ENCODE measurements around the gene KCNIP1.

The KCNIP1 gene

GRCh38 chr5:170513856-170514525 lies 10.2 kb downstream of the KCNIP1 start:
- Histone ChIP-seq H3K27me3 (ENCODE audit: insufficient read depth, low read length) (no peaks in the 10 kb centered on the region; the same call in 1 of the 2 replicates), H2AFZ (ENCODE audit: low read length) (no peak overlapping the region), H3K9ac (ENCODE audit: low read length) (no peak overlapping the region), H3K79me2 (ENCODE audit: insufficient read depth, low read length) (no peaks in the 10 kb centered on the region), H3K36me3 (ENCODE audit: insufficient read depth, low read length) (no peaks in the 10 kb centered on the region), H3K9me2 (ENCODE audit: low read depth, low read length) (no peaks in the 10 kb centered on the region), H3K4me2 (ENCODE audit: low read length) (no peak overlapping the region), H3F3A (ENCODE audit: insufficient read depth, low read length) (no peaks in the 10 kb centered on the region), H4K20me1 (ENCODE audit: insufficient read depth, low read length) (no peaks in the 10 kb centered on the region), H3K4me3 (ENCODE audit: low read depth, low read length, poor library complexity, severe bottlenecking) (no peak overlapping the region), H3K27ac (ENCODE audit: low read depth, low read length, poor library complexity, severe bottlenecking) (no peak overlapping the region), H3K9me3 (ENCODE audit: low read length) (no peaks in the 10 kb centered on the region), H3K4me1 (ENCODE audit: insufficient read depth, low read length, severe bottlenecking) (no peaks in the 10 kb centered on the region)
- TF ChIP-seq CTCF (IDR thresholded peaks at IDR 0.05; ENCODE audit: low read length) (no peak), EZH2 (IDR thresholded peaks at IDR 0.05; ENCODE audit: borderline replicate concordance, low read length) (no peak)

GRCh38 chr5:170517411-170517810 lies 13.6 kb downstream of the KCNIP1 start:
- no peak for TF ChIP-seq CTCF (IDR thresholded peaks at IDR 0.05; ENCODE audit: low read length)

GRCh38 chr5:170518277-170518676 lies 14.5 kb downstream of the KCNIP1 start:
- H3K4me2 ChIP-seq (ENCODE audit: low read length), result no peak overlapping the region
- H3K27me3 ChIP-seq (ENCODE audit: insufficient read depth, low read length), result no peaks in the 10 kb centered on the region; the same call in 1 of the 2 replicates
- no peak overlapping the region for H3K4me3 ChIP-seq (ENCODE audit: low read depth, low read length, poor library complexity, severe bottlenecking)
- no peak overlapping the region for H2AFZ ChIP-seq (ENCODE audit: low read length)
- no peak overlapping the region for H3K27ac ChIP-seq (ENCODE audit: low read depth, low read length, poor library complexity, severe bottlenecking)
- no peak overlapping the region for H3K9ac ChIP-seq (ENCODE audit: low read length)
- no peaks in the 10 kb centered on the region for H4K20me1 ChIP-seq (ENCODE audit: insufficient read depth, low read length)
- H3K9me3 ChIP-seq (ENCODE audit: low read length), result no peaks in the 10 kb centered on the region
- no peaks in the 10 kb centered on the region for H3K79me2 ChIP-seq (ENCODE audit: insufficient read depth, low read length)
- H3K36me3 ChIP-seq (ENCODE audit: insufficient read depth, low read length), result no peaks in the 10 kb centered on the region
- TF ChIP-seq CTCF (IDR thresholded peaks at IDR 0.05; ENCODE audit: low read length) (no peak), EZH2 (IDR thresholded peaks at IDR 0.05; ENCODE audit: borderline replicate concordance, low read length) (no peak)
- H3K9me2 ChIP-seq (ENCODE audit: low read depth, low read length), result no peaks in the 10 kb centered on the region
- no peaks in the 10 kb centered on the region for H3K4me1 ChIP-seq (ENCODE audit: insufficient read depth, low read length, severe bottlenecking)
- no peaks in the 10 kb centered on the region for H3F3A ChIP-seq (ENCODE audit: insufficient read depth, low read length)

More at GRCh38 chr5:170517411-170517810, 13.6 kb downstream of the KCNIP1 start:
- no peaks in the 10 kb centered on the region for H3K4me1 ChIP-seq (ENCODE audit: insufficient read depth, low read length, severe bottlenecking)
- no peaks in the 10 kb centered on the region for H3F3A ChIP-seq (ENCODE audit: insufficient read depth, low read length)
- H3K9me3 ChIP-seq (ENCODE audit: low read length), result no peaks in the 10 kb centered on the region
- no peaks in the 10 kb centered on the region for H4K20me1 ChIP-seq (ENCODE audit: insufficient read depth, low read length)
- H3K36me3 ChIP-seq (ENCODE audit: insufficient read depth, low read length), result no peaks in the 10 kb centered on the region
- H3K27ac ChIP-seq (ENCODE audit: low read depth, low read length, poor library complexity, severe bottlenecking), result no peak overlapping the region
- H2AFZ ChIP-seq (ENCODE audit: low read length), result no peak overlapping the region
- H3K9me2 ChIP-seq (ENCODE audit: low read depth, low read length), result no peaks in the 10 kb centered on the region
- H3K4me3 ChIP-seq (ENCODE audit: low read depth, low read length, poor library complexity, severe bottlenecking), result no peak overlapping the region
- H3K27me3 ChIP-seq (ENCODE audit: insufficient read depth, low read length), result no peaks in the 10 kb centered on the region; the same call in 1 of the 2 replicates
- no peak overlapping the region for H3K9ac ChIP-seq (ENCODE audit: low read length)
- no peak overlapping the region for H3K4me2 ChIP-seq (ENCODE audit: low read length)
- H3K79me2 ChIP-seq (ENCODE audit: insufficient read depth, low read length), result no peaks in the 10 kb centered on the region
